Stomach (tissue), 9 donors: ENCODE results near the gene B3GAT1. TPM values are rescaled to one million over a fixed set of nuclear protein-coding genes. Genes with fewer than 3 reads are reported as not detected.

Experiments used
- DNase-seq, 2 donors: peaks; one replicate each; pipeline versions ENCODE4 v3.0.0 to v3.0.0-alpha.2; 2013 to 2019
- H3K27ac ChIP-seq, 5 donors: fragments of 200-600 bp in 4 of 5; sonication (generic) in 4 of 5; one replicate each; pipeline ENCODE4 v1.5.1; 2013 to 2019; ENCODE audit warnings: mild to moderate bottlenecking in 1 of 5, moderate library complexity in 1 of 5
- H3K27me3 ChIP-seq, 3 donors: fragments of 200-600 bp; sonication (generic); one replicate each; pipeline ENCODE4 v1.5.1; 2017 to 2019; ENCODE audit warnings: mixed run types in 1 of 3
- H3K36me3 ChIP-seq, 4 donors: fragments of 200-600 bp; sonication (generic); 1 replicate in 3 of 4; 2 replicates in 1 of 4; pipeline ENCODE4 v1.5.1; 2016 to 2019
- H3K4me1 ChIP-seq, 4 donors: fragments of 200-600 bp; sonication (generic); one replicate each; pipeline ENCODE4 v1.5.1; 2016 to 2019
- H3K4me3 ChIP-seq, 4 donors: fragments of 200-600 bp; sonication (generic) in 3 of 4; one replicate each; pipeline ENCODE4 v1.5.1; 2016 to 2019; ENCODE audit warnings: mild to moderate bottlenecking in 1 of 4
- H3K9me3 ChIP-seq, 4 donors: fragments of 200-600 bp; sonication (generic); one replicate each; pipeline ENCODE4 v1.5.1; 2016 to 2019
- CTCF ChIP-seq, 7 experiments: fragments of 450-650 bp in 4 of 7; fragments of 200-600 bp in 3 of 7; sonication (generic) in 3 of 7; IDR thresholded peaks; one replicate each; pipeline ENCODE4 v1.5.1; 2016 to 2019; ENCODE audit warnings: antibody characterized with exemption in 7 of 7, control low read depth in 2 of 7, mild to moderate bottlenecking in 1 of 7
- EP300 ChIP-seq: sonication (generic); formaldehyde crosslinking; IDR thresholded peaks from one replicate; pipeline ENCODE4 v1.6.1; 2017; ENCODE audit warnings: antibody characterized with exemption
- POLR2A ChIP-seq, 4 donors: fragments of 450-650 bp; IDR thresholded peaks; one replicate each; pipeline ENCODE4 v1.6.1; 2016; ENCODE audit warnings: antibody characterized with exemption in 4 of 4, control low read depth in 2 of 4, mild to moderate bottlenecking in 1 of 4, moderate library complexity in 1 of 4
- POLR2AphosphoS5 ChIP-seq, 3 donors: sonication (generic); formaldehyde crosslinking; IDR thresholded peaks; one replicate each; pipeline ENCODE4 v1.6.1; 2016; ENCODE audit warnings: antibody characterized with exemption in 3 of 3
- WGBS, 5 donors: extraction: QIAGEN DNeasy Blood & Tissue Kit in 3 of 5; methylation state at CpG; one replicate each; pipeline versions ENCODE4 v1.1.5 to v1.1.7; 2013 to 2018; 5-methylcytosine and 5-hydroxymethylcytosine counted together
- intact Hi-C: fragments of 100-400 bp; cut with DNase I; formaldehyde crosslinking; loops from one replicate; pipeline ENCODE4 v1.15.1; 2023; ENCODE audit warnings: low total_unique reads
- polyA plus RNA-seq, 3 donors: library from polyadenylated mRNA; stranded (reverse); fragments of 200-250 nt; gene quantifications; one replicate each; pipeline ENCODE4 v1.2.3, GENCODE V29; 2013
- total RNA-seq, 5 donors: library from RNA; depleted of rRNA; stranded (reverse); fragments of >200 nt; gene quantifications; one replicate each; pipeline versions ENCODE4 v1.1.0 to v1.2.3, GENCODE V29; 2014 to 2016
- donor health status: healthy with polysubstance abuse.
- donor health status: Bipolar disorder and iron deficiency.
- donor health status: healthy.

B3GAT1 gene
- total and polyA plus RNA-seq, 8 donors: 5.3 to 34.4 (median 18.7) TPM; not detected in 2

GRCh38 chr11:134339756-134340155 lies 72.3 kb downstream of the B3GAT1 start:
- no peak overlapping the region for H3K4me3 ChIP-seq
- 61 to 66% (median 63%) methylated on average over 4 of the region's 4 CpGs for WGBS, 5 donors
- no peaks in the 10 kb centered on the region for H3K9me3 ChIP-seq
- no peak overlapping the region for H3K27ac ChIP-seq
- no peak for TF ChIP-seq CTCF (IDR thresholded peaks at IDR 0.05)
- H3K4me1 ChIP-seq: no peaks in the 10 kb centered on the region
- intact Hi-C loops: no loop called here
- H3K27me3 ChIP-seq: no peaks in the 10 kb centered on the region
- DNase-seq: peak in 1 of 2 donors; percentile 57
- H3K36me3 ChIP-seq: no peaks in the 10 kb centered on the region

- 93 to 98% (median 94%) methylated on average over 7 of the region's 7 CpGs for WGBS, 5 donors
- no peak for DNase-seq
- intact Hi-C loops: no loop called here
- Histone ChIP-seq H3K9me3 (no peaks in the 10 kb centered on the region), H3K4me1 (no peaks in the 10 kb centered on the region), H3K4me3 (no peak overlapping the region), H3K27me3 (no peaks in the 10 kb centered on the region), H3K36me3 (no peaks in the 10 kb centered on the region), H3K27ac (no peak overlapping the region)
- no peak for TF ChIP-seq EP300
- TF ChIP-seq POLR2A (IDR thresholded peaks at IDR 0.05): no peak
- TF ChIP-seq CTCF (IDR thresholded peaks at IDR 0.05): no peak
- TF ChIP-seq POLR2AphosphoS5 (IDR thresholded peaks at IDR 0.05): no peak
These were observed 73.4 kb downstream of the B3GAT1 start for GRCh38 chr11:134338654-134339053.

- H3K4me1 ChIP-seq: peaks cover 0 to 2% (median under 1%) of the 10 kb centered on the region in 4 donors
- no peaks in the 10 kb centered on the region for H3K9me3 ChIP-seq
- no peak for DNase-seq
- no peak overlapping the region for H3K4me3 ChIP-seq
- TF ChIP-seq EP300 (no peak), POLR2A (IDR thresholded peaks at IDR 0.05) (no peak), CTCF (IDR thresholded peaks at IDR 0.05) (no peak), POLR2AphosphoS5 (IDR thresholded peaks at IDR 0.05) (no peak)
- no peaks in the 10 kb centered on the region for H3K36me3 ChIP-seq
- 83 to 93% (median 93%) methylated on average over 9 to 15 of the region's 15 CpGs for WGBS, 5 donors
- peaks cover 0 to 3% (median 0%) of the 10 kb centered on the region in 3 donors for H3K27me3 ChIP-seq
- no peak overlapping the region for H3K27ac ChIP-seq
- intact Hi-C loops: no loop called here
These were observed 74.0 kb downstream of the B3GAT1 start for GRCh38 chr11:134338068-134338467.

- intact Hi-C loops: no loop called here
- no peak for DNase-seq
These were observed 75.0 kb downstream of the B3GAT1 start for GRCh38 chr11:134337051-134337450.

More at GRCh38 chr11:134337051-134337450, 75.0 kb downstream of the B3GAT1 start:
- peaks cover 8 to 12% (median 10%) of the 10 kb centered on the region in 4 donors for H3K4me1 ChIP-seq
- no peaks in the 10 kb centered on the region for H3K9me3 ChIP-seq
- TF ChIP-seq EP300 (no peak), POLR2AphosphoS5 (IDR thresholded peaks at IDR 0.05) (no peak), POLR2A (IDR thresholded peaks at IDR 0.05) (no peak), CTCF (IDR thresholded peaks at IDR 0.05) (no peak)
- H3K36me3 ChIP-seq: no peaks in the 10 kb centered on the region
- H3K4me3 ChIP-seq: no peak overlapping the region
- peaks cover 0 to 12% (median 4%) of the 10 kb centered on the region in 3 donors for H3K27me3 ChIP-seq
- 91 to 97% (median 94%) methylated on average over 4 of the region's 4 CpGs for WGBS, 5 donors
- no peak overlapping the region for H3K27ac ChIP-seq
